HG03521 (cell line): ENCODE measurements around the gene ZNF620.
A peak's percentile ranks its signal among the peaks of the same experiment; 100 is the strongest.
"Not testable (repeated sequence)": the region's sequence is repeated elsewhere in the genome, so short reads cannot be mapped to it uniquely, and the experiment has no call there.

ENCODE experiments used
- ATAC-seq: cut with Tn5 transposase; IDR thresholded peaks from one replicate; pipeline ENCODE4 v1.9.1; 2021; ENCODE audit warnings: mild to moderate bottlenecking, moderate library complexity; ENCODE audit not compliant: unreplicated experiment

The ZNF620 gene

DNA sequence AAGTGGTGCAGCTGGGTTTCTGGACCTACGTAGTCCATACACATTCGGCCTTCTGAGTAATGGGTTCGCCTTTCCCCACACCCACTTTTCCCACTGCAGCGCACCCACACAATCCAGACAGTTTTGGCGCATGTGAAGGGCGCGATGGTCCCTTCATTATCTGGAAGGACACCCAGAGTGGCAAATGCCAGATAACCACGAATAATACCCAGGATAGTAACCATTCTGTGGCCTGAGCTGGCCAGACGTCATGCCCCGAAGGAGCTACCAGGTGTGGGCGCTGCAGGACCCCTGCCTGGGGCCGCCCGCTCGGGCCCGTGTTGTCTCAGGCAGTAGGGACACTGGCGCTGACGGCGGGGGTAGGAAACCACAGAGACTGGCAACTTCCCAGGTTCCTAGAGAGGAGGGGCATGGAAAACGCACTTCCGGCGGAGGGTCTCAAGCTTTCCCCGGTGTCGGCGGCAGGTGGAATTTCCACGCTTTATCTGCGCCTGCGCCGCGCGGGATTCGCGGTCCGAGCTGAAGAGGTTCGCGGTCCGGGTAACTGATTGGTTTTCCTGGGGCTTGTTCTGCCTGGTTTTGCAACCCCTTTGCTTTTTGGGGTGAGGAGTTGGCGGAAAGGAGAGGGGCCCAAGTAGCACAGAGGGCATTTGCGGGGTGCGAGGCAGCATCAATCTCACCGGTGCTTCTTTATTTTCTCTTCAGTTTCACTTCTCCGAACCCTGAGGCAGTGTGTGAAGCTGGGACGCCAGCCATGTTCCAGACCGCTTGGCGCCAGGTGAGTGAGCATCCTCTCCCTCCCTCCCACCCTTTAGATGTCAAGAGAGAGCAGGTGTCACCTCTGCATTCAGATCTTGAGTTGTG lies at the start of gene ZNF620:
Gene ZNF620, plus strand, starts transcription at position 441 of the 864 bp plus-strand sequence. Its CDS starts 314 bp downstream, at position 755.
- peak; percentile 85 for ATAC-seq

DNA sequence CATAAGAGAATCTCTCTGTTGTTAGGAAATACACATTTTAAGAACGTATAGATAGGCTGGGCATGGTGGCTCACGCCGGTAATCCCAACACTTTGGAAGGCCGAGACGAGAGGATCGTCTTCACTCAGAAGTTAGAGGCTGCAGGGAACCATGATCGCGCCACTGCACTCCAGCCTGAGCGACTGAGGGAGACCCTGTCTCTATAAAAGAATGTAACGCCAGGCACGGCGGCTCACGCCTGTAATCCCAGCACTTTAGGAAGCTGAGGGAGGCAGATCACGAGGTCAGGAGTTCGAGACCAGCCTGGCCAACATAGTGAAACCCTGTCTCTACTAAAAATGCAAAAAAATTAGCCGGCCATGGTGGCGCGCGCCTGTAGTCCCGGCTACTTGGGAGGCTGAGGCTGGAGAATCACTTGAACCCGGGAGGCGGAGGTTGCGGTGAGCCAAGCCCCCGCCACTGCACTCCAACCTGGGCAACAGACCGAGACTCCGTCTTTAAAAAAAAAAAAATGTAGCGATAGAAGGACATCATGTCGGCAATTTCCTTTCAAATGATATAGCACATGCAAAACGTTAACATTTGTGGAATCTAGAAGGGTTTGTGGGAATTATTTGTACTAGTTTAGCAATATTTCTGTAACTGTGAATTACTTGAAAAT lies 49.4 kb upstream of the ZNF620 start:
- ATAC-seq = no peak

DNA sequence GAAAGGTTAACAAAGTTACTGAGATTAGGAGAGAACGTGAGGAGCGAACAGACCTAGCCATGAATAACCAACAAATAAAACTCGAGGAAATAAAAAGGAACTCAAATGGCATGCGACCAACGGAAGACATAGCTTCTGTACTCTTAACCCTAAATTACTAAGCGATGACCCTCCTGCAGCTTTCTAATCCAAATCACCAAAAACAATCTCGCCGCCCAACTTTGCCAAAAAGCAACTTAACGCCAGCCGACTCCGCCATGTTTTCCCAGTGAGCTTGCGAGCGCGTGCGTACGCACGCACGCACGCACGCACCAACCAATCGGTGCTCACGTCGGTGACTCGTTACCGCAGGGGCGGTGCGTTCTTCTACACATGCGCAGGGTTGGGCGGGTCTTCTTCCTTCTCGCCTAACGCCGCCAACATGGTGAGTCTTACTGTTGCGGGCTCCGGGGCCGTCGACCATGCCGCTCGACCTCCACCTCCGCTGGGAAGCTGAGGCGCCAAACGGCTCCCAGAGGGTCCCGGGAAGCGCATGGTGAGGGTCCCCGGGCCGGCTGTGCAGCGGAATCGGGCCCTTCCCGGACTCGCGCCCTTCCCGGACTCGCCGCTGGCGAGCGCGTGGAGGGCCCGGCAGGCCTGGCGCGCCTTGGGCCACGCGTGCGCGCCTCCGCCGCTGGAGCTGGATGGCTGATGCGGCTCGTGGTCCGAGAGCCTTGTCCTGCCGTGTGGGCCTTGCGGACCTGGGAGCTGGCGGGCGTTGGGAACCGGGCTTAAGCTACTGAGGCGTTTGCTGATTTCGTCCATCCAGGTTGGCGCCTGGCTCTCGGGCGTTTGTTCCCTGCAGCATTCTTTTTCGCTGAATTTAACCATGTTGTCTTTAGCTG lies 48.7 kb upstream of the ZNF620 start, which contains the start of gene RPL14:
Gene RPL14, plus strand, starts transcription at position 400 of the 884 bp plus-strand sequence. Its CDS starts 133 bp downstream, at position 533.
- ATAC-seq = peak; percentile 59

DNA sequence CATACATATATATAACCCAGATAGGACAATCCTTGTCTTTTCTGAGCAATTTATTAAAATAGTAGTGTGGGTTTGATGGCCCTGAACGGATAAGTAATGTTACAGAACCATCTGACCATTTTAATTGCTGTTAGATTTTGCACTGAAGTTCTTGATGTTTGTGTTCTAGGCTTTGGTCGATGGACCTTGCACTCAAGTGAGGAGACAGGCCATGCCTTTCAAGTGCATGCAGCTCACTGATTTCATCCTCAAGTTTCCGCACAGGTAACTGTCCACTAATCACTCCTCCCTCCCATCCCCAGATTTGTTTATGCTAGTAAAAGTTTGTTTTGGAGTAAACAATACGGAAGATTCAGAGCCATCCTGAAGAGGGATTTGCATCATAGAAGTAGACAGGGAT lies 47.4 kb upstream of the ZNF620 start:
- no peak for ATAC-seq

DNA sequence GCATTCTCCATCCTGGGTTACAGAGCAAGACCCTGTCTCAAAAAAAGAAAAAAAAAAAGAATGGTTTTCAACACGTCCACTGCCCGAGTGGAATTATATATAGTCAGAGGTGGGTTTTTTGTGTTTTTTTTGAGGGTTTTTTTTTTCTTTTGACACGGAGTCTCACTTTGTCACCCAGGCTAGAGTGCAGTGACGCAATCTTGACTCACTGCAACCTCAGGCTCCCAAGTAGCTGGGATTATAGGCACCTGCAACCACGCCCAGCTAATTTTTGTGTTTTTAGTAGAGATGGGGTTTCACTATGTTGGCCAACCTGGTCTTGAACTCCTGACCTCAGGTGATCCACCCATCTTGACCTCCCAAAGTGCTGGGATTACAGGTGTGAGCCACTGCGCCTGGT lies 45.4 kb upstream of the ZNF620 start:
- not testable (repeated sequence) for ATAC-seq

DNA sequence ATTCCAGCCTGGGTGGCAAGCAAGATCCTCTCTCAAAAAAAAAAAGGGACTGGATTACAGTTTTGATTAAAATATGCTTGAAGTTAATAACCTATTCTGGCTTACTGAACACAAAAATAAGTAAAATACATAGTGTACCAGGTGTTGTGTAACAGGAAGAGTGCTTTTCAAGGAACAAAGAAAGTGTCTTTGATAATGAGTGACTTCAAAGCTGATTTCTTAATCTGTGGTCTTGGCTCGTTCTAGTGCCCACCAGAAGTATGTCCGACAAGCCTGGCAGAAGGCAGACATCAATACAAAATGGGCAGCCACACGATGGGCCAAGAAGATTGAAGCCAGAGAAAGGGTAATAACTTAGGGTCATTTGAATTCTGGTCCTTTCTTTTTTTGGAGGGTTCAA lies 44.7 kb upstream of the ZNF620 start:
- no peak for ATAC-seq

DNA sequence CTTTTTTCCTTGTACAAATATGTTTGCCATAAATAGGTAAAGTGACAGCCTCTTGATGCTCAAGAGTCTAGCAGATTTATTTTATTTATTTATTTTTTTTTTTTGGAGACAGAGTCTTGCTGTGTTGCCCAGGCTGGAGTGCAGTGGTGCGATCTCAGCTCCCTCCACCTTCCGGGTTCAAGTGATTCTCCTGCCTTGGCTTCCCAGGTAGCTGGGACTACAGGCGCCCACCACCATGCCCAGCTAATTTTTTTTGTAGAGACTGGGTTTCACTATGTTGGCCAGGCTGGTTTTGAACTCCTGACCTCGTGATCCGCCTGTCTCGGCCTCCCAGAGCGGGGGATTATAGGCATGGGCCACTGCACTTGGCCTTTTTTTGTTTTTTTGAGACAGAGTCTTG lies 43.0 kb upstream of the ZNF620 start:
- not testable (repeated sequence) for ATAC-seq

DNA sequence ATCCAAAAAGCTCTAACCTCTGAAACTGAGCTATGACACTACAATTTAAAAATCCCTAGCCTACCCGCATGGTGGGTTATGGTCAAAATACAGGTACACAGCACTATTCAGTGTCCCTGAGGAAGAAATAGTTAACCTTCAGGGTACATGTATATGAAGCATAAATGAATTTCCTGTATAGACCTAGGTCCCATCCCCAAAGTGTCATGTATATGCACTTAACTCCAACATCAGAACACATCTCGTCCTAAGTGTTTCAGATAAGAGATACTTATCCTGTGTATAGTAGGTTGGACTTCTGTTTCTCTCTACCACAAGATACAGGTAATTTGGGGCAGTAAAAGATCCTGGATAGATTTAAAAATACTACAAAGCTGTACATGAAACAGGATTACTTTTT lies 42.3 kb upstream of the ZNF620 start:
- no peak for ATAC-seq

DNA sequence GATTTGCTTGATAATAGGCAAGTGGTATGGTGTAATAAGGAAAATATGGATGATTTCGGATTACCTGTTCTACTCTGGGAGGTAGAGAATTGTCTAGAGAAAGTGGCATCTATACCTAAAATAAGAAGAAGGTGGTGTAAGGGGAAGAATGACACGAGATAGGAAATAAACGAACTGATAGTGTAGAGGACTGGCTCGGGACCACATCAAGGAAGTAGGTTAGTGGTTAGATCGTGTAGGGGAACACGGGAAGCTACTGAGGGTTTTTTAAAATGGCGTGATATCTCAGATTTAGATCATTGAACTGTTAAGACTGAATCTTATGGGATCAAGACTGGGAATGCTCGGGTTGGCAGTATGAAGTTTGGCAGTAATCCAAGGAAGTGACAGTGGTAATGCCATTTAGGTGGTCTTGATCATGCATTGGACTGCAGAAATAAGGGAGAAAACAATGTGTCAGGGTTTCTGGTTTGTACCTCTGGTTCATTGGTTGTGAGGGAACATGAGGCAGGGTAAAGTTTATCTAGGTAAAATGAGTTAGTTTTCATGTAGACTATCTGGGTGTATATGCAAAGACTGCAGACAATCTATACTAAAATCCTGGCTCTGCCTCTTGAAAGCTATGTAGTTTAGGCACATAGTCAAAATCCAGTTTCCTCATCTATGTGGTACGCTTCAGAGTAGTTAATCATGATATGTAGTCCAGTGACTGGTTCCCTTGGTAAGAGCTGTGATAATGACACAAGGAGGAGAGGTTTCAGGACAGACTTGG lies 41.3 kb upstream of the ZNF620 start:
- no peak for ATAC-seq

DNA sequence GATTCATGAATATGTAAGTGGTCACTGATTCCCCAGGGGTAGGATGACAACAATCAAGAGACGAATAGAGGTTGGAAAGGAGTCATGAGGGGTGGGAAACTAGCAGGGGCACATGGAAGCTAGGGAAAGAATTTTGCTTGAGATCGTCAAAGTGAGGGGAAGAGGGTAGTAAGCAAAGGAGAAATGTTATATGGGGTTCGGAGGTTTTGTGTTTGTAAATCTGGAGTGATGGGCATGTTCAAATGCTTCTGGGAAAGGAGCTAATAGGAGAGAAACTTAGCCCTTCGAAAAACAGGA lies 40.8 kb upstream of the ZNF620 start:
- ATAC-seq = no peak

DNA sequence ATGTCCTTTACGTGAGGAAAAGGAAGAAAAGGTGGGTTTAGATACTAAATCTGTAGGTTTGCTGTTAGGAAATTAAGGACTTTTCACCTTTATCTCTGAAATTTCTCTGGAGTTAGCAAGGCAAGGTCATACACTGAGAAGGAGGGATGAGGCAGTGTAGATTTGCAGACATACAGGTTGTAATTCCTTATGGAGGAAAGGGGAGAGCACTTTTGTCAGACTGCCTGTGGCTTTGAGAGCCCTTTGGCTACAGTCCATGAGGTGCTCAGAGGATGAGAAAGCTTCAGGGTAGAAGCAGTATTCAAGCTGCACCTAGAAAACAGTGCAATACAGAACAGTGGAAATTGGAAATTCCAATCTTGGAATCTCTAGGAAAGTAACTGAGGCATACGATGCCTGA lies 40.4 kb upstream of the ZNF620 start:
- no peak for ATAC-seq

DNA sequence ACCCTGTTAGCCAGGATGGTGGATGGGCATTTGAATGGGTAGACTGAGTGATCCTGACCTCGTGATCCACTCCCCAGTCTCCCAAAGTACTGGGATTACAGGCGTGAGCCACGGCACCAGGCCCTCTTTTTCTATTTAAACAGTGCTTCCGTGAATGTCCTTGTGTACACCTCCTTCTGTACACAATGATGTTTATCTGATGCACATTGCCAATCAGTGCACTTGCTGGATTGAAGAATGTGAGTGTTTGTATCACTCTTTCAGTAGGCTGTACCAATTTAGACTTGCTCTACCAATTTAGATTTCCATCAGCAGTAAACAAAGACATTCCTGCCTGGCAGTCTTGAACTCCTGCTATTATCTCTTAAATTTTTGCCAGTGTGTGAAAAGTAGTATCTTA lies 37.8 kb upstream of the ZNF620 start:
- no peak for ATAC-seq

DNA sequence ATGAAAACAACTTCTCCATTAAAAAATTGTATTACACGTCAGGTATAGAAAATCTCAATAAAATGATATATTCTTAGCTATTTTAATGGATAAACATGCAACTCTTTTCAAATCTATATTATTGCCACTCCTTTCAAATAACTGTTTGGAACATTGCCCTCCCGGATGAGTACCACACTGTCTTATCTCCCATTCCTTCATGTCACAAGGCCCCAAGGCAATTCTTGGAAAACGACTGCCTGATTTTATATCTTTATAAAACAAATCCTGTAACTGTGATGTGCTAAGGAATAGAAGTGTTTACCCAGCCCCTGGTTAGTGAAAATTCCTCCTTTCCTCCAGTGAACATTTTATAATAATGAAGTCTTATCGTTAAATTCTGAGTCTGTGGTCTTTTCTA lies 35.1 kb upstream of the ZNF620 start:
- ATAC-seq = no peak

DNA sequence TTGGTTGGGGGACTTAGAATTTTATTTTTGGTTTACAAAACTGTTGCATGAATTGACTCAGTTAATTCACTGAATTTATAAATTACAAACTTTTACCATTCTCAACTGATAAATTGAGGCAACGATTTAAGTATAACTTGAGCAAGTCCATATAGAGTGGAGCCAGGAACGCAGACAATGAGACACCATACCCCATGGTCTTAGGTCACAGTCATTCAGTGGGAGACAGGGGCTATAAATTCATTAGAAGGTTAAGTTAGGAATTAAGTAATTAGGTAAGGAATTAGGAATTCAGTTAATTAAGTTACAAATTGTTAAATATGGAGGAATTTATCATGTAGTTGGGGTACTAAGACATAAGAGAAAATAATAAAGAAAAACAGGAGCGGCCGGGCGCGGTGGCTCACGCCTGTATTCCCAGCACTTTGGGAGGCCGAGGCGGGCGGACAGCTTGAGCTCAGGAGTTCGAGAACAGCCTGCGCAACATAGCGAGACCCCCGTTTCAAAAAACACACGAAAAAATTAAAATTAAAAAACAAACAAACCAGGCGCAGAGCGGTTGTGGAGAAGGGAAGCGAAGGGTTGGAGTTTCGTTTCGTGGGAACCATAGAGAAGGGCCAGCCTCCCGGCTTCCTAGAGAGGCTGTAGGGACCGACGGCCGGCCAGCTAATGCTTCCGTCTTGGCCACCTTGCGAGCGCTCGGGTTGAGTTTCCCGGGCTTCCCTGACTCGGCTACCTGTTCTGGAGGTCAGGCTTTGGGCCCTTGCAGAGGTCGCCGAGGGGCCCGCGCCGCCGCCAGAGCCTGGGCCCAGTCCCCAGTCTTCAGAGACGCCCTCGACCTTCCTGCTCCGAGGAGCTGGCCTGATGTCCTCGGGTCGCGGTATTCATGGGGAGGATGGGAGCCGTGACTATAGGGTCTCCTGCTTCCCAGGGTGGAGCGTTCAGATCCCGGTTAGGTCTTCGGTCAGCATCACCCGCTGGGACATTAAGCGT lies 29.1 kb upstream of the ZNF620 start, which contains the start of gene ZNF619:
Gene ZNF619, plus strand, starts transcription at position 645 of the 993 bp plus-strand sequence. CDS start 858 bp downstream, outside the sequence.
- peak; percentile 82 for ATAC-seq

DNA sequence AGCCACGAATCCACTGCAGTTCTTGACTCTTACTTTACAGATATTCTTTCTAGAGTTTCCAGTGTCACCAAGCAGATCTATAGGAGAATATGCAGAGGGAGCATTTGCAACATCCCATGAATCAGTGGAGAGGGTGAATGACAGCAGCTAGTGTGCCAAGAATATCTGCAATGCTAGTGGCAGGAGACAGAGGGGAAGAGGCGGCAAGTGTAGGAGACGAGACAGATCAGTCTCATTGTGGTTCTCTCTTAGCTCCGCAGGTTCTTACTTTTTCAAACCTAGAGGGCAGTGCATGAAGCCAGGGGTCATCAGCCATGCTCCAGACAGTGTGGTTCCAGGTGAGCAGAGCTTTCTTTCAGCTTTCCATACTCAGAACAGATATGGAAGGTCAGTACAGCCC lies 28.2 kb upstream of the ZNF620 start:
- ATAC-seq = no peak

DNA sequence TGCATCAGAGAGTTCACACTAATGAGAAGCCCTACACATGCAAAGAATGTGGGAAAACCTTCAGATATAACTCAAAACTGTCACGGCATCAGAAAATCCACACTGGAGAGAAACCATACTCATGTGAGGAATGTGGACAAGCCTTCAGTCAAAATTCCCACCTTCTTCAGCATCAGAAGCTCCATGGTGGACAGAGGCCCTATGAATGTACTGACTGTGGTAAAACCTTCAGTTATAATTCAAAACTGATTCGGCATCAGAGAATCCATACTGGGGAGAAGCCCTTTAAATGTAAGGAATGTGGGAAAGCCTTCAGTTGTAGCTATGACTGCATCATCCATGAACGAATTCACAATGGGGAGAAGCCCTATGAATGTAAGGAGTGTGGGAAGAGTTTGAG lies 18.7 kb upstream of the ZNF620 start:
- no peak for ATAC-seq

DNA sequence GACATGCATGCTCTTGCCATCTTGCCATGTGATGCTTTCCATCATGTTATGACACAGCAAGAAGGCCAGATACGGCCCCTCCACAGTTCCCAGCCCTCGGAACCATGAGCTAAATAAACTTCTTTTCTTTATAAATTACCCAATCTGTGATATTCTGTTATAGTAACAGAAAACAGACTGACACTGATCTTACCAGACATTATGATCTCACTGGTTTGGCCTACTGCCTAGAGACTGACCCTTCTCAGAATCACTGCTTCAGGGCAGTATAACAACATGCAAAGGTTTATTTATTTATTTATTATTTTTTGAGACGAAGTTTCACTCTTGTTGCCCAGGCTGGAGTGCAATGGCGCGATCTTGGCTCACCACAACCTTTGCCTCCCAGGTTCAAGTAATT lies 14.9 kb upstream of the ZNF620 start:
- ATAC-seq = no peak

DNA sequence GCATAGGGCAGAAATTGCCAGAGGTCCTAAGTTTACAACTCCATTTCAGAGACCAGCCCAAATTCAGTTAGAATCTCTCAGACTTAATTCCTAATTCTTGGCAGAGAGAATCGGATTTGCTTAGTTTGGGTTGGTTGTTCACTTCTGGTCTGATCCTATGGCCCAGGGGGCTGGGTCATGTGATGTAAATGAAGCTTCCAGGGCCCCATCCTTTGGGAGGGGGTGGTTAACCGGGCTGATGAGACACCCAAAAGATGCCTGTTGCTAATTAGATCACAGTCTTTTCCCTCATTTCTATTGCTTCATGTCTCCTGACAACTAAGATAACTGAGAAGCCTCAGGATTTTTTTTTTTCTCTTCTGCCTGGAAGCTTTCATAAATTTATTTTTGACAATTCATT lies 11.1 kb upstream of the ZNF620 start:
- ATAC-seq = no peak

DNA sequence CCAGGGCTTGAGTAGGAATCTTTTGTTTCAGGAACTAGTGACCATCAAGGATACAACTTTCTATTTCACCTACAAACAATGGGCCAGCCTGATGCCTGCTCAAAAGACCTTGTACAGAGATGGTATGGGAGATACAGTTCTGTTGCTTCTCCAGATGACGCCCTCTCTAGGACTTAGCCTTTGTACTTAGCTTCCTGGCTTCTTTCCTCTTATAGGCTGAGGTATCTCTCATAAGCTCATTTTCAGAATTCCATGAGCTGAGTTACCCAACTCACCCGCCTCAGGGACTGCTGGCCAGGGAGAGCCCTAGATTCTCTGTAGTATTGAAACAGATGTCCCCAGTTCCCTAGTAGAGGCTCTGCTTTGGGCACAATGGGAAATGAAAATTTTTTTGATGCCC lies 8.6 kb upstream of the ZNF620 start:
- ATAC-seq = no peak
